ENCODE results near the gene SLC10A4.

DNA sequence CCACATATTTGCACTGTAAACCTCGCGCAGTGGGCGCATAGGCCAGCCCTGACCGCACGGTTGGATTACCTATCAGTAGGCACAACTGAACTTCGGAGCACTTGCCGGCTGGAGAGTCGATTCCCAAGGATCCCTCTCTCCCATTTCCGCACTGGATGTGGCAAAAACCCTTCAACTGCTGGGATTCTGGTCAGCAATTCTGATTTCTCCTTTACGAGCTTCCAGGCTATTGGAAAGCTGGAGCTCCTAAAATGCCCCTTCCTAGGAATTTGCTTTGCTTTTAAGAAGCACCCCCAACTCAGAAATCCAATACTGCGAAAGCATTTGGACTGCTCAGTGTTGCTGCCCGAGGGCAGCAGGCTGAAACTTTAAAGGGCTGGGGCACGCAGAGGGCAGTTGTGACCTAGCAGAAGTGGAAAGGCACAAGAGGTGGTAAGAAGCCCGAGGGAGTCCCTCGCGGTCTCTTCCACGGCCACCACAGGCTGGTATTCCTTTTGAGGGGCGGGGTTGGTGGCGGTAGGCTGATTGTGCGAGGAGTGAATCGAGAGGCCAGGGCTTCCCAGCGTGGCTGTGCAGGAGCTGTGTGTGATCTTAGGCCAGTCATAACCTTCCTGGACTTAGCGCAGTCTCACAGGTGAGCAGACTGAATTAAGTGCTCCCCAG lies 8.5 kb downstream of the SLC10A4 start:
- TF ChIP-seq CTCF (IDR thresholded peaks at IDR 0.05) (no peak), MAZ (IDR thresholded peaks at IDR 0.05; ENCODE audit: borderline replicate concordance, low read depth, low read length) (no peak)
